ENCODE results near the gene SEMA5A. TPM values are rescaled to one million over a fixed set of nuclear protein-coding genes. Genes with fewer than 3 reads are reported as not detected.

The SEMA5A gene
- total RNA-seq, 1 experiment from 2014 or later = 6.5 TPM

GRCh38 chr5:9051779-9052178 lies 494.1 kb downstream of the SEMA5A start:
- no peak overlapping the region for H3K4me3 ChIP-seq (ENCODE audit: insufficient read depth, low read depth, low read length)
- no peaks in the 10 kb centered on the region for H3K27me3 ChIP-seq (ENCODE audit: control insufficient read depth, insufficient read depth, low read length)
- no peak for DNase-seq
- H3K36me3 ChIP-seq (replicated peaks; ENCODE audit: control insufficient read depth, insufficient read depth, low read length) = no peaks in the 10 kb centered on the region

DNA sequence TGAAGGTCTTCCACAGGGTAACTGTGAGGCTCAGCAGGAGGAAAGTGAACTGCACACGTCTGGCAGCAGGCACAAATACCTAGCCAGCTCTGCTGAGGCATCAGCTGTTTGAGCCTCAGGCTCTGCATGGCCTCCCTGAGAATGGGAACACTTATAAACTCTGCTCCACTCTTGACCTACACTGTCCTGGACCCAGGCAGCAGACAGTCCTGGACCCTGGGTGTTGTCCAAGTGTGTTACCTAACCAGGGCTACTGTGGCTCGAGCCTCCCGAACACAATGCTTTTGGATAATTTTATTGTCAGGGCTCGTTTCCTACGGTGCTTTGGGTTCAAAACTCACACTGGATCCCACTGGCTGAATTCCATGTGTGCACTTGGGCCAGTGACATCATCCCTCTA lies 497.9 kb downstream of the SEMA5A start:
- Histone ChIP-seq H3K36me3 (replicated peaks; ENCODE audit: control insufficient read depth, insufficient read depth, low read length) (no peaks in the 10 kb centered on the region), H3K4me3 (ENCODE audit: insufficient read depth, low read depth, low read length) (no peak overlapping the region), H3K27me3 (ENCODE audit: control insufficient read depth, insufficient read depth, low read length) (no peaks in the 10 kb centered on the region)
- DNase-seq = no peak

GRCh38 chr5:9046756-9047481 lies 499.0 kb downstream of the SEMA5A start:
- Histone ChIP-seq H3K36me3 (replicated peaks; ENCODE audit: control insufficient read depth, insufficient read depth, low read length) (no peaks in the 10 kb centered on the region), H3K27me3 (ENCODE audit: control insufficient read depth, insufficient read depth, low read length) (no peaks in the 10 kb centered on the region), H3K4me3 (ENCODE audit: insufficient read depth, low read depth, low read length) (no peak overlapping the region)
- DNase-seq = no peak

- no peaks in the 10 kb centered on the region for H3K36me3 ChIP-seq (replicated peaks; ENCODE audit: control insufficient read depth, insufficient read depth, low read length)
- H3K27me3 ChIP-seq (ENCODE audit: control insufficient read depth, insufficient read depth, low read length) = no peaks in the 10 kb centered on the region
- no peak for DNase-seq
- H3K4me3 ChIP-seq (ENCODE audit: insufficient read depth, low read depth, low read length) = no peak overlapping the region
Observed at GRCh38 chr5:9045946-9046345, 499.9 kb downstream of the SEMA5A start.

GRCh38 chr5:9042241-9042640 lies 503.6 kb downstream of the SEMA5A start:
- Histone ChIP-seq H3K36me3 (replicated peaks; ENCODE audit: control insufficient read depth, insufficient read depth, low read length) (no peaks in the 10 kb centered on the region), H3K4me3 (ENCODE audit: insufficient read depth, low read depth, low read length) (no peak overlapping the region), H3K27me3 (ENCODE audit: control insufficient read depth, insufficient read depth, low read length) (no peaks in the 10 kb centered on the region)
- no peak for DNase-seq

GRCh38 chr5:9040475-9040874 lies 505.4 kb downstream of the SEMA5A start:
- no peak for DNase-seq
- Histone ChIP-seq H3K36me3 (replicated peaks; ENCODE audit: control insufficient read depth, insufficient read depth, low read length) (no peaks in the 10 kb centered on the region), H3K4me3 (ENCODE audit: insufficient read depth, low read depth, low read length) (no peak overlapping the region), H3K27me3 (ENCODE audit: control insufficient read depth, insufficient read depth, low read length) (no peaks in the 10 kb centered on the region)

DNA sequence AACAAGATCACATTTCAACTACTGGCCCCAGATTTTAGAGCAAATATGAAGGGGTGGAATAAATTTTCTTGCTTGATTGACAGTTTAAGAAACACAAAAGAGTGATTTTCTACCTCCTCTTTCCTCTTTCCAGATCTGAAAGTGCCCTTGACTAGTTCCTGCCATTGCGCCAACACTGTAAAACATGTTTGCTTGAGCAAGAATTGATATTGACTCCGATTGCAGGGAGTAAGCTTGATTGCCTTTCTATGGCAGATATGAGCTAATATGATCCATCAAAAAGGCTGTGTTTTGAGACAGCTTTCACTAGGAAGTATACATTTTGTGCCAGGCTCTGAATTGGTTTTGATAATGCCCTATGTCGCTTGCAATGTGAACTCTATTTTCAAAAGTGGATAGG lies 508.8 kb downstream of the SEMA5A start:
- H3K4me3 ChIP-seq (ENCODE audit: insufficient read depth, low read depth, low read length) = no peak overlapping the region
- DNase-seq = no peak

DNA sequence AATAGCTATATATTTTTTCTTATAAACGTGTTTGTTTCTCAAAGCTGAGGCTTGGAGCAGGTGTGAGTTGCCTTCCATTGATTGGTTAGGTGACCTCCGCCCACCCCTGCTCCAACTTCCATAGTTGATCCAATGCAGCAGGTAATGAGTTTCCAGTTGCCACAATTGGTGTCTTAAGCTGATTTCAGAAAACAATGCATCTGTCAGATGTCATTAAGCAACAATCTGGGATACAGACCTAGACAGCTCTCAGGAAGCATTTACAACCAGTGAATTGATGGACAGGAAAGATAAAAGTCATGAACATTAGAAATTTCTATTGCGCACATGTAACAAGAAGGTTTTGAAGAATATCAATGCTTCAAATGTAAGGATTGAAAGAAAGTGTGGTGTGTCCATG lies 510.5 kb downstream of the SEMA5A start:
- H3K4me3 ChIP-seq (ENCODE audit: insufficient read depth, low read depth, low read length) = no peak overlapping the region
- no peak for DNase-seq
- H3K27me3 ChIP-seq (ENCODE audit: control insufficient read depth, insufficient read depth, low read length) = no peaks in the 10 kb centered on the region
- no peaks in the 10 kb centered on the region for H3K36me3 ChIP-seq (replicated peaks; ENCODE audit: control insufficient read depth, insufficient read depth, low read length)

More for the DNA sequence above, 508.8 kb downstream of the SEMA5A start:
- no peaks in the 10 kb centered on the region for H3K36me3 ChIP-seq (replicated peaks; ENCODE audit: control insufficient read depth, insufficient read depth, low read length)
- H3K27me3 ChIP-seq (ENCODE audit: control insufficient read depth, insufficient read depth, low read length) = no peaks in the 10 kb centered on the region

GRCh38 chr5:9034649-9035048 lies 511.2 kb downstream of the SEMA5A start:
- DNase-seq = no peak
- Histone ChIP-seq H3K36me3 (replicated peaks; ENCODE audit: control insufficient read depth, insufficient read depth, low read length) (no peaks in the 10 kb centered on the region), H3K4me3 (ENCODE audit: insufficient read depth, low read depth, low read length) (no peak overlapping the region), H3K27me3 (ENCODE audit: control insufficient read depth, insufficient read depth, low read length) (no peaks in the 10 kb centered on the region)

- Histone ChIP-seq H3K27me3 (ENCODE audit: control insufficient read depth, insufficient read depth, low read length) (no peaks in the 10 kb centered on the region), H3K36me3 (replicated peaks; ENCODE audit: control insufficient read depth, insufficient read depth, low read length) (no peaks in the 10 kb centered on the region), H3K4me3 (ENCODE audit: insufficient read depth, low read depth, low read length) (no peak overlapping the region)
- DNase-seq = no peak
Observed at GRCh38 chr5:9033524-9033923, 512.4 kb downstream of the SEMA5A start.

GRCh38 chr5:9025942-9026341 lies 519.9 kb downstream of the SEMA5A start:
- Histone ChIP-seq H3K4me3 (ENCODE audit: insufficient read depth, low read depth, low read length) (no peak overlapping the region), H3K27me3 (ENCODE audit: control insufficient read depth, insufficient read depth, low read length) (no peaks in the 10 kb centered on the region), H3K36me3 (replicated peaks; ENCODE audit: control insufficient read depth, insufficient read depth, low read length) (no peaks in the 10 kb centered on the region)
- no peak for DNase-seq

DNA sequence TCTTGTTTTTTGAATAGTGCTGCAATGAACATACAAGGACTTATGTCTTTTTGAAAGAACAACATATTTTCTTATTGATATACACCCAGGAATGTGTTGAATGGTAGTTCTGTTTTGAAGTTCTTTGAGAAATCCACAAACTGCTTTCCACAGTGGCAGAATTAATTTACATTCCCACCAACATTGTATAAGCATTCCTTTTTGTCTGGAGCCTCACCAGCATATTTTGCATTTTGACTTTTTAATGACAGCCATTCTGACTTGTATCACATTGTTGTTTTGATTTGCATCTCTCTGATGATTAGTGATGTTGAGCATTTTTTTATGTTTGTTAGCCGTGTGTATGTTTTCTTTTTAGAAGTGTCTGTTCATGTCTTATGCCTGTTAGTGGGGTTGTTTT lies 524.9 kb downstream of the SEMA5A start:
- no peak overlapping the region for H3K4me3 ChIP-seq (ENCODE audit: insufficient read depth, low read depth, low read length)
- DNase-seq = no peak
- H3K27me3 ChIP-seq (ENCODE audit: control insufficient read depth, insufficient read depth, low read length) = no peaks in the 10 kb centered on the region
- H3K36me3 ChIP-seq (replicated peaks; ENCODE audit: control insufficient read depth, insufficient read depth, low read length) = no peaks in the 10 kb centered on the region

- no peak overlapping the region for H3K4me3 ChIP-seq (ENCODE audit: insufficient read depth, low read depth, low read length)
- H3K27me3 ChIP-seq (ENCODE audit: control insufficient read depth, insufficient read depth, low read length) = no peaks in the 10 kb centered on the region
- DNase-seq = no peak
- no peaks in the 10 kb centered on the region for H3K36me3 ChIP-seq (replicated peaks; ENCODE audit: control insufficient read depth, insufficient read depth, low read length)
Observed at GRCh38 chr5:9015937-9016270, 530.0 kb downstream of the SEMA5A start.

DNA sequence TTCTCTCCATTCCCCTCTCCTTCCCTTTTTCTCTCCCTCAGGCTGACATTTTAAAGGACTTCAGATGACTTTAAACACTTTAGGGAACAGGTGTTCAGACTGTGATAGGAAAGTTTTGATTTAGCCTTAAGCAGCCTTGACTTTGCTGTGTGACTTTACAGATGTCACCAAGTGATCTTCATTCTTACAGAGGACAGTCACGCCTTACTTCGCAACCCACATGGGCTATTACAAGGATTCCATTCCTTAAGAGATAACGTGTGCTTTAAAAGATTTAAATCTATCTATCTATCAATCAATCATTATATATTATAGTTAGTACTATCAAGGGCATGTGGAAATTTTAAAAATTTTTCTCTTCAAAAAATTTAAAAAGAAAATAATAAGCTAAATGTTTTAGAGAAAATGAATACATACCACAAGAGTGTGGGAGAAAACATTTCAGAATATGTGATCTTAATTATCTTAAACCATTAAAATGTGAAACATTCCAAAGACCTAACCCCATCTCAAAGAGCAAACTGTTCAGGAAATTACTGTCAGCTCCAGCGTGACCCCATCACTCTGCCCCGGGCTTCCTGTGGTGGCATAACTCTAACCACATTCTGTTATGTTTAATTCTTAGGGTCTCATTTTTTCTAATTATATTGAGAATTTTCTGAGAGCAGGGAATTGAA lies 530.5 kb downstream of the SEMA5A start:
- H3K36me3 ChIP-seq (replicated peaks; ENCODE audit: control insufficient read depth, insufficient read depth, low read length) = no peaks in the 10 kb centered on the region
- no peaks in the 10 kb centered on the region for H3K27me3 ChIP-seq (ENCODE audit: control insufficient read depth, insufficient read depth, low read length)
- DNase-seq = no peak
- H3K4me3 ChIP-seq (ENCODE audit: insufficient read depth, low read depth, low read length) = no peak overlapping the region

DNA sequence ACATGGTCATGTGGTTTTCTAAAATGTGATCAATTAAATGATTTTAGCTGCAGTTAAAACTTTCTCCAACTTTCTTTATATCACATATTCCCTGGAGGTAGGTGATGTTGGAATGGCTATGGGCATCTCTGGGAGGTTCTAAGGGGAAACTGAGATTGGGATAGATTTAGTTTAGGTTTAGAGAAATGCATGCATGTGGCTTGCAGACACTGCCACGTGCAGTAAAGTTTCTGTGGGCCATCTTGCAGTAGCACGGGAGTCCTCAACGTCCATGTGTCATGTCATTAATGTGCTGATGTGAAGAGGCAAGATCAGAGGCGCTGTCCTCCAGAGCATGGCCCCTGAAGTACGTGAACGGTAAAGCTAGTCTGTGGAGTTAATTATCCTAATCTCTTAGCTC lies 532.7 kb downstream of the SEMA5A start:
- no peaks in the 10 kb centered on the region for H3K27me3 ChIP-seq (ENCODE audit: control insufficient read depth, insufficient read depth, low read length)
- no peak for DNase-seq
- no peaks in the 10 kb centered on the region for H3K36me3 ChIP-seq (replicated peaks; ENCODE audit: control insufficient read depth, insufficient read depth, low read length)
- no peak overlapping the region for H3K4me3 ChIP-seq (ENCODE audit: insufficient read depth, low read depth, low read length)

Data from H7 (cell line).